CD4-positive, alpha-beta T cell treated with Interleukin-15 for 4 hours (primary cell): ENCODE results near the gene TPRG1.

Experiments
- DNase-seq: peaks from one replicate; pipeline ENCODE4 v3.0.0-alpha.2; 2020; ENCODE audit warnings: low spot score

TPRG1 gene

GRCh38 chr3:189355481-189356201 is 183.9 kb downstream of the TPRG1 start:
- DNase-seq, result peak; percentile 77

GRCh38 chr3:189360291-189360690 is 188.5 kb downstream of the TPRG1 start:
- no peak for DNase-seq

GRCh38 chr3:189361103-189361835 is 189.5 kb downstream of the TPRG1 start:
- no peak for DNase-seq

GRCh38 chr3:189363590-189364255 is 192.0 kb downstream of the TPRG1 start:
- DNase-seq, result no peak

GRCh38 chr3:189365609-189366564 is 194.1 kb downstream of the TPRG1 start:
- DNase-seq, result no peak

GRCh38 chr3:189368384-189368783 is 196.6 kb downstream of the TPRG1 start:
- DNase-seq, result no peak

- no peak for DNase-seq
These were observed 197.9 kb downstream of the TPRG1 start for GRCh38 chr3:189369636-189370035.

GRCh38 chr3:189372243-189372642 is 200.5 kb downstream of the TPRG1 start:
- DNase-seq, result no peak
